ENCODE results near the gene PDZD2. TPM values are rescaled to one million over a fixed set of nuclear protein-coding genes. Genes with fewer than 3 reads are reported as not detected.

PDZD2 gene
- total RNA-seq, 1 experiment from 2014 or later: not detected

GRCh38 chr5:31638345-31638744, 586 bp upstream of the PDZD2 start:
- no peak for DNase-seq (ENCODE audit: low spot score)

GRCh38 chr5:31639481-31640411, 815 bp downstream of the PDZD2 start:
- no peak for DNase-seq (ENCODE audit: low spot score)

- no peak for DNase-seq (ENCODE audit: low spot score)
Measured at GRCh38 chr5:31640573-31640972, 1.6 kb downstream of the PDZD2 start.

- DNase-seq (ENCODE audit: low spot score): no peak
Measured at GRCh38 chr5:31641059-31641458, 2.1 kb downstream of the PDZD2 start.

- DNase-seq (ENCODE audit: low spot score): no peak
Measured at GRCh38 chr5:31641575-31641974, 2.6 kb downstream of the PDZD2 start.

- DNase-seq (ENCODE audit: low spot score): no peak
Measured at GRCh38 chr5:31645420-31646081, 6.6 kb downstream of the PDZD2 start.

- no peak for DNase-seq (ENCODE audit: low spot score)
Measured at GRCh38 chr5:31648326-31648725, 9.4 kb downstream of the PDZD2 start.

- DNase-seq (ENCODE audit: low spot score): no peak
Measured at GRCh38 chr5:31651241-31651640, 12.3 kb downstream of the PDZD2 start.

GRCh38 chr5:31655491-31655890, 16.6 kb downstream of the PDZD2 start:
- DNase-seq (ENCODE audit: low spot score): no peak

GRCh38 chr5:31656806-31657205, 17.9 kb downstream of the PDZD2 start:
- DNase-seq (ENCODE audit: low spot score): no peak

- no peak for DNase-seq (ENCODE audit: low spot score)
Measured at GRCh38 chr5:31657315-31657979, 18.5 kb downstream of the PDZD2 start.

- DNase-seq (ENCODE audit: low spot score): no peak
Measured at GRCh38 chr5:31661257-31661656, 22.3 kb downstream of the PDZD2 start.

GRCh38 chr5:31663519-31663918, 24.6 kb downstream of the PDZD2 start:
- DNase-seq (ENCODE audit: low spot score): no peak

- peak; percentile 74 for DNase-seq (ENCODE audit: low spot score)
Measured at GRCh38 chr5:31664566-31664965, 25.6 kb downstream of the PDZD2 start.

GRCh38 chr5:31671339-31671741, 32.4 kb downstream of the PDZD2 start:
- DNase-seq (ENCODE audit: low spot score): no peak

- DNase-seq (ENCODE audit: low spot score): no peak
Measured at GRCh38 chr5:31674371-31674951, 35.5 kb downstream of the PDZD2 start.

- DNase-seq (ENCODE audit: low spot score): no peak
Measured at GRCh38 chr5:31675472-31675871, 36.5 kb downstream of the PDZD2 start.

- DNase-seq (ENCODE audit: low spot score): no peak
Measured at GRCh38 chr5:31678180-31678579, 39.2 kb downstream of the PDZD2 start.

- DNase-seq (ENCODE audit: low spot score): no peak
Measured at GRCh38 chr5:31680528-31680927, 41.6 kb downstream of the PDZD2 start.

- DNase-seq (ENCODE audit: low spot score): no peak
Measured at GRCh38 chr5:31682025-31682424, 43.1 kb downstream of the PDZD2 start.

GRCh38 chr5:31682851-31683250, 43.9 kb downstream of the PDZD2 start:
- DNase-seq (ENCODE audit: low spot score): no peak

GRCh38 chr5:31688515-31689092, 49.7 kb downstream of the PDZD2 start:
- DNase-seq (ENCODE audit: low spot score): no peak
